H1 (cell line): ENCODE results near the gene DRC1.

Experiments
- CEBPB ChIP-seq: IDR thresholded peaks from 2 replicates; pipeline ENCODE4 v1.6.1; 2012; ENCODE audit warnings: low read depth, low read length
- CREB1 ChIP-seq: IDR thresholded peaks from 2 replicates; pipeline ENCODE4 v1.6.1; 2012; ENCODE audit warnings: inconsistent platforms
- CTCF ChIP-seq, 3 experiments: IDR thresholded peaks; 1 replicate in 2 of 3; 2 replicates in 1 of 3; pipeline versions ENCODE4 v1.5.1 to v1.6.1; 2011; ENCODE audit warnings: low read length in 3 of 3, mild to moderate bottlenecking in 3 of 3, inconsistent platforms in 2 of 3, low read depth in 1 of 3, moderate library complexity in 1 of 3; ENCODE audit not compliant: insufficient read depth in 1 of 3; ENCODE audit errors: control extremely low read depth in 1 of 3
- EP300 ChIP-seq, 2 experiments: IDR thresholded peaks; 1 replicate in 1 of 2; 2 replicates in 1 of 2; pipeline ENCODE4 v1.6.1; 2011 to 2012; ENCODE audit warnings: low read depth in 2 of 2, low read length in 2 of 2, mild to moderate bottlenecking in 2 of 2, borderline replicate concordance in 1 of 2, inconsistent platforms in 1 of 2, moderate library complexity in 1 of 2
- POLR2A ChIP-seq, 2 experiments: IDR thresholded peaks; 1 replicate in 1 of 2; 2 replicates in 1 of 2; pipeline ENCODE4 v1.6.1; 2011; ENCODE audit warnings: low read depth in 2 of 2, low read length in 2 of 2, mild to moderate bottlenecking in 2 of 2; ENCODE audit errors: control extremely low read depth in 1 of 2
- POLR2AphosphoS5 ChIP-seq: IDR thresholded peaks from 2 replicates; pipeline ENCODE4 v1.6.1; 2011; ENCODE audit warnings: low read depth, low read length
- RAD21 ChIP-seq, 2 experiments: IDR thresholded peaks in 1 of 2; conservative IDR thresholded peaks in 1 of 2; 2 replicates each; pipeline ENCODE4 v1.6.1; 2011; ENCODE audit warnings: low read depth in 2 of 2, low read length in 2 of 2, improper control_type of control experiment in 1 of 2, inconsistent platforms in 1 of 2, mild to moderate bottlenecking in 1 of 2, moderate library complexity in 1 of 2
- SP4 ChIP-seq: IDR thresholded peaks from 2 replicates; pipeline ENCODE4 v1.6.1; 2012; ENCODE audit warnings: low read length, inconsistent platforms
- YY1 ChIP-seq: IDR thresholded peaks from 2 replicates; pipeline ENCODE4 v1.6.1; 2011; ENCODE audit warnings: low read depth, mild to moderate bottlenecking, low read length
- TF ChIP-seq, protein P1 (sequence below): IDR thresholded peaks from 2 replicates; pipeline ENCODE4 v1.6.1; 2012; ENCODE audit warnings: inconsistent platforms

DNA sequence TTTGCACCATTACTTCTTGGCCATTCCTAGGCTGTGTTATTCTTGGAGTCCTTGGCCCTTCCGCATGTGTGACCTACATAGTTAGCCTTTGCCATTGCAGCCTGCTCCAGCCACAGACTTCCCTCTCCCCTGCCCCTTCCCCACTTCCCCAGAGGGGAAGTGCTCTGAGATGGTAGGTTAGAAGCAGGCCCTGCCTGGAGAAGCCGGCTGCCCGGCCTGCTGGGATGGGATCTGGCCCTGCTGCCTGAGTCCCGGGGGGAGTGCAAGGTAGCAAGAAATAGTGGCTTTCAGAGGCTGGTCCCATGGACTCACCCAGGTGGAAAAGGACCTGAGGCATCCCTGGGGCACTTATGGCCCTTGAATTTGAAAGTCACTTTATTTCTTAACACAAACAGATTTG is 104.6 kb downstream of the DRC1 start:
- TF ChIP-seq POLR2A (IDR thresholded peaks at IDR 0.05; ENCODE audit: control extremely low read depth in 1 of 2, low read depth in 2 of 2, low read length in 2 of 2) (no peak), CREB1 (no peak), SP4 (no peak), YY1 (no peak), CTCF (IDR thresholded peaks at IDR 0.05; ENCODE audit: control extremely low read depth in 1 of 3, insufficient read depth in 1 of 3, low read depth in 1 of 3, low read length in 3 of 3) (no peak), CEBPB (no peak), RAD21 (IDR thresholded peaks at IDR 0.05 in 1 of 2, conservative IDR thresholded peaks at IDR 0.05 in 1 of 2; ENCODE audit: low read depth in 2 of 2, low read length in 2 of 2) (no peak), POLR2AphosphoS5 (no peak), EP300 (IDR thresholded peaks at IDR 0.05; ENCODE audit: borderline replicate concordance in 1 of 2, low read depth in 2 of 2, low read length in 2 of 2) (no peak)
- TF ChIP-seq, protein P1, sequence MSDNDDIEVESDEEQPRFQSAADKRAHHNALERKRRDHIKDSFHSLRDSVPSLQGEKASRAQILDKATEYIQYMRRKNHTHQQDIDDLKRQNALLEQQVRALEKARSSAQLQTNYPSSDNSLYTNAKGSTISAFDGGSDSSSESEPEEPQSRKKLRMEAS: no peak
